ENCODE data around the gene UCKL1.

DNA sequence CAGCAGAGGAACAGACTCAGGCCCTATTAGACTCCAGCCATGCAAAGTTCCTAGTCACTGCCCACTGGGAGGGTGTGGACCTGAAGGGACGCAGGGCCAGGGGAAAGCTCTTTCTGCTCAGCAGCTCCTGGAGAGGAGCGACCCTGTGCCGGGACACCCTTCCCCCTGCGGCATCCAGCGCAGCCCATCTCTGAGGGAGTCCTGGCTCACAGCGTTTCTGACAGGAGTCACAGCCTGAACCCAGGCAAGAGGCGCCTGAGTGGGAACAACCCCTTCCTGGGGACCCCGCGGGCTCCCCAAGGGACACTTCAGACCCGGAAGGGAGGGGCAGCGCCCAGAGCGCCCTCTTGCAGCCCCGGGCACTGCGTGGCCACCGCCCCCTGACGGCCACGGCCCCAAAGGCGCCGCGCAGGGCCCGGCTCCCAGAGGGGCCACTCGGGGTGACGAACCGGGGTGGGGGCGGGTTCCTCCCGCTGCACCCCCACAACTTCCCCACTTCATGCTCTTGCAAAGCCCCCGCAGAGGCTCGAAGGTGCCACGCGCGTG is 862 bp downstream of the UCKL1 start:
- TF ChIP-seq, protein P1, sequence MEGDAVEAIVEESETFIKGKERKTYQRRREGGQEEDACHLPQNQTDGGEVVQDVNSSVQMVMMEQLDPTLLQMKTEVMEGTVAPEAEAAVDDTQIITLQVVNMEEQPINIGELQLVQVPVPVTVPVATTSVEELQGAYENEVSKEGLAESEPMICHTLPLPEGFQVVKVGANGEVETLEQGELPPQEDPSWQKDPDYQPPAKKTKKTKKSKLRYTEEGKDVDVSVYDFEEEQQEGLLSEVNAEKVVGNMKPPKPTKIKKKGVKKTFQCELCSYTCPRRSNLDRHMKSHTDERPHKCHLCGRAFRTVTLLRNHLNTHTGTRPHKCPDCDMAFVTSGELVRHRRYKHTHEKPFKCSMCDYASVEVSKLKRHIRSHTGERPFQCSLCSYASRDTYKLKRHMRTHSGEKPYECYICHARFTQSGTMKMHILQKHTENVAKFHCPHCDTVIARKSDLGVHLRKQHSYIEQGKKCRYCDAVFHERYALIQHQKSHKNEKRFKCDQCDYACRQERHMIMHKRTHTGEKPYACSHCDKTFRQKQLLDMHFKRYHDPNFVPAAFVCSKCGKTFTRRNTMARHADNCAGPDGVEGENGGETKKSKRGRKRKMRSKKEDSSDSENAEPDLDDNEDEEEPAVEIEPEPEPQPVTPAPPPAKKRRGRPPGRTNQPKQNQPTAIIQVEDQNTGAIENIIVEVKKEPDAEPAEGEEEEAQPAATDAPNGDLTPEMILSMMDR (IDR thresholded peaks at IDR 0.05): peak in 2 of 3 experiments; percentile 12 to 21
- no peak for TF ChIP-seq POLR2A (IDR thresholded peaks at IDR 0.05)
